ENCODE results near the gene FARP1. TPM values are rescaled to one million over a fixed set of nuclear protein-coding genes. Genes with fewer than 3 reads are reported as not detected.

Gene FARP1
- total and polyA plus RNA-seq, 2 donors: 30.6 to 81.7 TPM

DNA sequence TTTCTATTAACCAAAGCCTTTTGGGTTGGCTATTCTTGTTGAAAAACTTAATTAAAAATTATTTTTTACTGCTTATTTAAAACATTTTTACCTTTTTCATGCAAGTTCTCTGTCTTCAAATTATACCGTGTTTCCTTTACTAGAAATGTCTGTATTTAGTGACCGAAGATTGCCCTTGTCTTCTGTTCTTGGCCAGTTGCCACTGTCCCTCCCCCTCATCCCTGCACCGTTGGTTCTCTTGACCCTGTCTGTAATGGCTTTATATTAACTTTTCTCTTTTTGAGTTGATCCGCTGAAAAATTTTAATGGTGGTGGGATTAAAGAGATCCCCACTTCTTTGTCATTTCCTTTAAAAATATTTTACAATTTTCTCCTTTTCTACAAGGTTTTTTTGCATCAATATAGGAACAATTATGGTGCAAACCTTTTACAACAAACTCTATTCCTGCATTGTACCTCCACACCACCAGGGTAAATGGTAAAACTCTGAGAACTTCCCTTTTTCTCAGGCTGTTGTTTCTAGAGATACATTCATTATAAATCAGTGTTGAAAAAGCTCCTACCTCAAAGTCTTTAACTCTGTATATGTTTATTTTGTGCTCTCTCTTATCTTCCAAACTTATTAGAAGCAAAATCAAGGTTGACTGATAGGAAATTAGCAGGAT, 47.1 kb downstream of the FARP1 start:
- Histone ChIP-seq H3K4me3 (ENCODE audit: low read depth, low read length) (no peak overlapping the region), H3K36me3 (ENCODE audit: insufficient read depth) (no peaks in the 10 kb centered on the region), H3K4me1 (ENCODE audit: insufficient read depth) (no peaks in the 10 kb centered on the region), H3K27ac (ENCODE audit: low read depth) (no peak overlapping the region)
- DNase-seq (ENCODE audit: extremely low spot score): no peak
- 22% methylated on average over 4 of the region's 4 CpGs for WGBS

DNA sequence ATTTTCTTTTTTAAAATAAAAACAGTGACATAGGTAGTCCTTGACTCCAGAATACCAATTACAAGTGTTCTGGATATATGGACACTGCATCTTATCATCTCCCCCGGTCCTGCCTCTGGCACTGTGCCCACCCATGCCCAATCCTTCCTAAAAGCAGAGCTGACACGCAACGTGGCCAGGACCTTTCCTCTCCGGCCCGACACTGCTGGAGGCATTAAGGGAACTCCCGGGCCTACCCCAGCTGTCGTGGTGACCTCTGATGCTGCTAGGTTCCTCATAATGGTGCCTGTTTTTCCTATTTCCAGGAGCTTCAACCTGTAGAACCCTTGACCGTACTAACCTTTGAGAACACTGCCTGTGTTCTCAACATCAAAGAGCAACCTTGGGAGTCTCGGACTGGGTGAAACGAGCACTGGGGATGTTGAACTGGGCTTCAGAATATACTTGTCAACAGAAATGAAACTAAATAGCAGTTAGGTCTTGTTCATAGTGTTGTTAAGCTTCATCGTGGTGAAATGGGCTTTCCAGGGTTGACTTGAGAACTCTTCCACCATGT, 48.1 kb downstream of the FARP1 start:
- no peak for DNase-seq (ENCODE audit: extremely low spot score)
- Histone ChIP-seq H3K36me3 (ENCODE audit: insufficient read depth) (no peaks in the 10 kb centered on the region), H3K27ac (ENCODE audit: low read depth) (no peak overlapping the region), H3K4me3 (ENCODE audit: low read depth, low read length) (no peak overlapping the region), H3K4me1 (ENCODE audit: insufficient read depth) (no peaks in the 10 kb centered on the region)
- WGBS: 81% methylated on average over 11 of the region's 11 CpGs

DNA sequence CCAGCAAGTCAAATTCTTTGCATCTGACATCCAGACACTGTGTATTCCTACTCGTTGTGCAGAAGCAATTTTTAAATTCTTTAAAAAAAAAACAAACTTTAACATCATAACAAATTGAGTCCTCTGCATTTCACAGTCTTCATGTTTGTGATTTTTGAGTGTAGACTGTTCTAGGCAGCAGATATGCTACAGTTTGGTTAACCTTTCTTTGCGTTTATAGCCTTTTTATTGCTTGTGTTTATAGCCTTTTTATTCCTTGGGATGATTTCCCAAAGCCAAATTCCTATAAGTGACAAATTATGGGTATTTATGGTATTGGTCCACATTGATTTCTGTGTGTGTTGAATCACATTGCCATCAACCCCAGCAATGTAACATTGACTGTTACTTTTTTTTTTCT, 49.1 kb downstream of the FARP1 start:
- no peaks in the 10 kb centered on the region for H3K36me3 ChIP-seq (ENCODE audit: insufficient read depth)
- H3K27ac ChIP-seq (ENCODE audit: low read depth): no peak overlapping the region
- H3K4me1 ChIP-seq (ENCODE audit: insufficient read depth): peaks cover 2% of the 10 kb centered on the region
- DNase-seq (ENCODE audit: extremely low spot score): no peak
- WGBS: 49% methylated on average over 2 of the region's 2 CpGs
- no peak overlapping the region for H3K4me3 ChIP-seq (ENCODE audit: low read depth, low read length)

DNA sequence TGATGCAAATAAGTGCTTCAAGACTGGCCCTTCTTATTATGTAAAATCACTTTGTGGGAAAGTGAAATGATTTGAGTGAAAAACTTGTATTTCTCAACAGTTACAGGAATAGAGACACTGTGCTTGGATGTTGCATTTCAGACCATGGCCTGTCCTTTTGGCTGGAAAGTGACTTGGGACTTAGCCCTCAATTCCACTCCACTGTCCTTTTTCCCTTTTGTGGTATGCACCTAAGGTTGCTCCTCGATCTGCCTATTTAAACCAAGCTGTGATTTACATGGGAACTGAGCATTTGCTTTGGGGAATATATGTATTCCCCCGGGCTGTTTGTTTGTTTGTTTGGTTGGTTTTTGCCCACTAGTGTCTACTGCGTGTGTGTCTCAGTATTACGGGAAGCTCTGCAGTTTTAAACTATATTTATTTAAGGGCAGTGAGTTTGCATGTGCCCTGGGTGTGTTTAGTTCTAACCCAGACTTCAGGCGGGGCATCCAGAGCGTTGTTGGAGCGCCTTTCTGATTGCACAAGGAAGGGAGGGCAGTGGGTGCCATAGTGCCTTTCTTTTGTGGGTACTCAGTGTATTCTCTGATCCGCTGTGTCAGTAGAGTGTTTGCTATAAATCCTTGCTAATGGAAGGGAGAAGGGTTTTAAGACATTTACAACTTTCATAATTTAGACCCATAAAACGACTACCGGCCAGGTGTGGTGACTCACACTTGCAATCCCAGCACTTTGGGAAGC, 52.3 kb downstream of the FARP1 start:
- WGBS: 77% methylated on average over 10 of the region's 10 CpGs
- no peaks in the 10 kb centered on the region for H3K36me3 ChIP-seq (ENCODE audit: insufficient read depth)
- no peak overlapping the region for H3K27ac ChIP-seq (ENCODE audit: low read depth)
- peaks cover 2% of the 10 kb centered on the region for H3K4me1 ChIP-seq (ENCODE audit: insufficient read depth)
- no peak overlapping the region for H3K4me3 ChIP-seq (ENCODE audit: low read depth, low read length)
- no peak for DNase-seq (ENCODE audit: extremely low spot score)

DNA sequence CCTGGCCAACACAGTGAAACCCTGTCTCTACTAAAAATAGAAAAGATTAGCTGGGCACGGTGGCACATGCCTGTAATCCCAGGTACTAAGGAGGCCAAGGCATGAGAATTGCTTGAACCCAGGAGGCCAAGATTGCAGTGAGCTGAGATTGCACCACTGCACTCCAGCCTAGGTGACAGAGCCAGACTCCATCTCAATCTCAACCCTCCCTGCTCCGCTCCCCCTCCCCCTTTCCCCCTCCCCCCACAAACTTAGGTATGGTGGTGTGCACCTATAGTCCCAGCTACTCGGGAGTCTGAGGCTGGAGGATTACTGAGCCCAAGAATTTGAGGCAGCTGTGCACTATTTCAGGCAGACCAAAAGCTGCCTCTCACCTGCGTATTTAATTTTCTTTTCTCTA, 55.8 kb downstream of the FARP1 start:
- WGBS: 86% methylated on average over 4 of the region's 4 CpGs
- peaks cover 2% of the 10 kb centered on the region for H3K4me1 ChIP-seq (ENCODE audit: insufficient read depth)
- H3K27ac ChIP-seq (ENCODE audit: low read depth): no peak overlapping the region

DNA sequence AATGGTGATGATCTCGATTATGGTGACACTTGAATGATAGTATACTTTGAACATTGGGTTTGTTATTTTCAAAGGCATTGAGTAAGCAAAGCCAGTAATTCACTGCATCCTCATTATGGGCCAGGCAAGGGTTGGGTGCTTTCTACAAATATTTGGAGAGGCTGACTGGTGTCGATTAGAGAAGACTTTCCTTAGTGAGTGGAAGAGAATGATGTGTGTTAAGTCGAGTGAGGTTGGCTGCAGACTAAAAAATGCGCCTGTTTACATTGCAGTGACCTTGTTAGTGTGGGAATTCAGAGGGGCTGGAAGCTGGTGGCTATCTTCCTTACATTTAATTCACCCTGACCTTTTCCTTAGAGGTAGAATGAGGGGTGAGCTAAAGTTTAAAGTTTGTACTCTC, 56.6 kb downstream of the FARP1 start:
- no peak for DNase-seq (ENCODE audit: extremely low spot score)
- H3K36me3 ChIP-seq (ENCODE audit: insufficient read depth): no peaks in the 10 kb centered on the region
- no peak overlapping the region for H3K4me3 ChIP-seq (ENCODE audit: low read depth, low read length)
- H3K4me1 ChIP-seq (ENCODE audit: insufficient read depth): peaks cover 2% of the 10 kb centered on the region
- H3K27ac ChIP-seq (ENCODE audit: low read depth): no peak overlapping the region
- WGBS: 39% methylated on average over 4 of the region's 4 CpGs

More for the DNA sequence above, 55.8 kb downstream of the FARP1 start:
- DNase-seq (ENCODE audit: extremely low spot score): no peak
- Histone ChIP-seq H3K4me3 (ENCODE audit: low read depth, low read length) (no peak overlapping the region), H3K36me3 (ENCODE audit: insufficient read depth) (no peaks in the 10 kb centered on the region)

DNA sequence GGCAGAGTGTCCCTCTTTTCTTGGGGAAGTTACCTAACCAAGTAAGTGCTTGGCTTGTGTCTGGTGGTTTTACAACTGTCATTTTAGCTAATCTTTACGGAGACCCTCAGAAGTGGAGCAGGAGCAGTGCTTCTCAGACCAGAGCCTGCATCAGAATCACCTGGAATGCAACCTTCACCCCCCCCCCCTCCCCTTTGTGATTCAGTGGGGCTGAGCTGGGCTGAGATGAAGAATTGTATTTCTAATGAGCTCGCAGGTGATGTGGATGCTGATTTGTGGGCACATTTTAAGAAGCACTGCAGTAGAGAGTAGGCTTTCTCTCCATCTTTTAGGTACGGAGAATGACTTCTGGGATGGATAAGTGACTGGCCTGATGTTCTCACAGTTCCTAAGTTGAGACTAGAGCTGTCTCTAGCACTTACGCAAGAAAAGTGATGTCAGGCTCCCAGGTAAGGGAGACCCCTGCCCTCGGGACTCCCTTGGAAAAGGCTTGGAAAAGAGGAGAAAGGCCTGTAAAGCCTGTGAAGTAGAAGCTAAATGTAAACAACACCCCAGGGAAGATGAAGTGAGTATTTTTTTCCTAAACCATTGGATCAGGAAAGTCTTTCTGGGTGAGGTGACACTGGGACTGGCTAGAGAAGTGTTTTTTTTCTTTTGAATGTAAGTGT, 57.5 kb downstream of the FARP1 start:
- no peak overlapping the region for H3K27ac ChIP-seq (ENCODE audit: low read depth)
- no peaks in the 10 kb centered on the region for H3K36me3 ChIP-seq (ENCODE audit: insufficient read depth)
- no peak for DNase-seq (ENCODE audit: extremely low spot score)
- H3K4me3 ChIP-seq (ENCODE audit: low read depth, low read length): no peak overlapping the region
- peaks cover 2% of the 10 kb centered on the region for H3K4me1 ChIP-seq (ENCODE audit: insufficient read depth)
- 83% methylated on average over 5 of the region's 5 CpGs for WGBS

DNA sequence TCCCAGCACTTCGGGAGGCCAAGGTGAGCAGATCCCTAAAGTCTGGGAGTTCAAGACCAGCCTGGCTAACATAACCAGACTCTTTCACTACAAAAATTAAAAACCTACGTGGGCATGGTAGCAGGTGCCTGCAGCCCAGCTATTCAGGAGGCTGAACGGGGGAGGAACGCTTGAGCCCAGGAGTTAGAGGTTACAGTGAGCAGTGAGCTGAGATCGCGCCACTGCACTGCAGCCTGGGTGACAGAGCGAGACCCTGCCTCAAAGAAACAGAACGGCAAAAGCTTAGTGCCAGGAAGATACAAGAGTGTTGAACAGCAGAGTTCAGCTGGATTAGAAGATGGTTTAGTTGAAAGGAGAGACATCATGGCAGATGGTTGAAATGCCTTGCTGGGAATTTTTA, 58.3 kb downstream of the FARP1 start:
- Histone ChIP-seq H3K4me3 (ENCODE audit: low read depth, low read length) (no peak overlapping the region), H3K4me1 (ENCODE audit: insufficient read depth) (peaks cover under 1% of the 10 kb centered on the region), H3K27ac (ENCODE audit: low read depth) (no peak overlapping the region), H3K36me3 (ENCODE audit: insufficient read depth) (no peaks in the 10 kb centered on the region)
- WGBS: 94% methylated on average over 8 of the region's 8 CpGs
- DNase-seq (ENCODE audit: extremely low spot score): no peak

DNA sequence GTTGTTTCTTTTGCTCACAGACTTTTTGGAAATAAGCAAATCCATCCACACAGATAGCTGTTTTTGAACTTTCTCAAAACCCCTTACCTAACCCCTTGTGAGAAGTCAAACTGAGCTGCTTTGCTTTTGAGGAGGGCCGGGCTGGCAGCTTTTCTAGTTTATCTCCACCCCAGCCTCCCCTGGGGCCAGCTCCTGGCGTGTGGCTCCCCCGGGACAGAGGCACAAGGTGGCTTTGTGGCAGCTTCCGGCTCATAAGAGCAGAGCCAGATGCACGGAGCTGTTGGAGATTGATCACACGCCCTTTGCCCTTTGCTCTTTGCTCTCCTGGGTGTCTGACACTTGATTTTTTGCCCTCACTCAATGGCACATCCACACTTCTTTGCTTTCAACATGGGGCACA, 59.1 kb downstream of the FARP1 start:
- no peak for DNase-seq (ENCODE audit: extremely low spot score)
- H3K27ac ChIP-seq (ENCODE audit: low read depth): no peak overlapping the region
- WGBS: 76% methylated on average over 6 of the region's 6 CpGs
- H3K36me3 ChIP-seq (ENCODE audit: insufficient read depth): no peaks in the 10 kb centered on the region
- H3K4me3 ChIP-seq (ENCODE audit: low read depth, low read length): no peak overlapping the region
- H3K4me1 ChIP-seq (ENCODE audit: insufficient read depth): no peaks in the 10 kb centered on the region

DNA sequence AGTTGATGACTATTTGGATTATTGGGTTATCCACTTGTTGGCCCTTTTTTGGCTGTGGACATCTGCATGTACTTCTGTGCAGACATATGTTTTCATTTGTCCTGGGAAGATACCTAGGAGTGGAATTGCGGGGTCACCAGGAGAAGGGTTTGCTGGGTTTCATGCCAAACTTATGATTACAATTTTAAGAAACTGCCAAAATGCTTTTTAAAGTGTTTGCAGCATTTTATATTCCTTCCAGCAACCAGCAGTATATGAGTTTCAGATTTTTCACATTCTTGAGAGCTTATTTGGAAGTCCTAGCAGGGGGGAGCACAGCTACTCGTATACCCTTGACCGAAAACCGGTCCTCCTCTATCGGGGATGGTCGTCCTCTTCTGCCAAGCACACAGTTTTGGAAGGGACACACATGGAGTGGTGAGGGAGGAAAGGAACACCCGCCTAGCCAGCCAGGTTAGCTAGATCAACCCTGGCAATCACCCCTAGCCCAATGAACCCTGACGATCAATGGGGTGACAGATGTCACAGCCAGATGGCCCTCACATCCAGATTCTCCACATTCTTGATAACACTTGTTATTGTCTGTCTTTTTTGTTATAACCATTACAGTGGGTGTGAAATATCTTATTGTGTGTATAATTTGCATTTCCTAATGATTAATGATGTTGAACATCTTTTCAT, 60.9 kb downstream of the FARP1 start:
- Histone ChIP-seq H3K27ac (ENCODE audit: low read depth) (no peak overlapping the region), H3K4me3 (ENCODE audit: low read depth, low read length) (no peak overlapping the region)
- no peak for DNase-seq (ENCODE audit: extremely low spot score)

DNA sequence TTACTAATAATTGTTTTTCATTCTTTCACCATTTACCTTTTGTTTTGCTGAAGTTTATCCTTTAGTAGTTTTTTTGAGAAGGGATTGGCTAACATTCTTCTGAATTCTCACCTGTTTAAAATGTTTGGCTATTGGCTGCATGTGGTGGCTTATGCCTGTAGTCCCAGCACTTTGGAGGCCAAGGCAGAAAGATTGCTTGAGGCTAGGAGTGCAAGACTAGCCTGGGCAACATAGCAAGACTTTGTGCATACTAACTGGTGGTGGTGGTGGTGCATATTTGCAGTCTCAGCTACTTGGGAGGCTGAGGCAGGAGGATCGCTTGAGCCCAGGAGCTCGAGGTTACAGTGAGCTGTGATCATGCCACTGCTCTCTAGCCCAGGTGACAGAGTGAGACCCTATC, 61.7 kb downstream of the FARP1 start:
- Histone ChIP-seq H3K36me3 (ENCODE audit: insufficient read depth) (no peaks in the 10 kb centered on the region), H3K4me1 (ENCODE audit: insufficient read depth) (no peaks in the 10 kb centered on the region), H3K27ac (ENCODE audit: low read depth) (no peak overlapping the region), H3K4me3 (ENCODE audit: low read depth, low read length) (no peak overlapping the region)
- 98% methylated on average over 2 of the region's 2 CpGs for WGBS
- no peak for DNase-seq (ENCODE audit: extremely low spot score)

More for the DNA sequence above, 60.9 kb downstream of the FARP1 start:
- H3K4me1 ChIP-seq (ENCODE audit: insufficient read depth): no peaks in the 10 kb centered on the region
- no peaks in the 10 kb centered on the region for H3K36me3 ChIP-seq (ENCODE audit: insufficient read depth)
- WGBS: 44% methylated on average over 8 of the region's 8 CpGs

DNA sequence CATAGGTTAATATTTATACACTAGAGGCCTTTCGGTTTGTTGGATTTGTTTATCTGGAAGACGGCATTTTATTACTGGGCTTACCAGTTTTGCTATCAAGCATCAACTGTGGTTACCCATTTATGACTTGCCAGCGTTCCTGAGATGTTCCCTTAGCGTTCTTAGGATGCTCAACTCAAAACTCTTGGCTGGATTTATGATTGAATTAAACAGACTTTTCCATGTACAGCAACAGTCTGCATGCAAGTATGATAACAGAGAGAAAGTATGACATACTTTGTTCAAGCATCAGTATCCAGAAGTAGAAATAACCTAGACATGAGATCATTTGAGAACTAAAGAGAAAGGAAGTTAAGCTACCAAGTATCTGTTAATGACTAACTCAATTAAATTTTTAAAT, 64.1 kb downstream of the FARP1 start:
- H3K36me3 ChIP-seq (ENCODE audit: insufficient read depth): no peaks in the 10 kb centered on the region
- no peak for DNase-seq (ENCODE audit: extremely low spot score)
- H3K4me3 ChIP-seq (ENCODE audit: low read depth, low read length): no peak overlapping the region
- H3K4me1 ChIP-seq (ENCODE audit: insufficient read depth): no peaks in the 10 kb centered on the region
- WGBS: 22% methylated on average over 4 of the region's 4 CpGs
- H3K27ac ChIP-seq (ENCODE audit: low read depth): no peak overlapping the region

DNA sequence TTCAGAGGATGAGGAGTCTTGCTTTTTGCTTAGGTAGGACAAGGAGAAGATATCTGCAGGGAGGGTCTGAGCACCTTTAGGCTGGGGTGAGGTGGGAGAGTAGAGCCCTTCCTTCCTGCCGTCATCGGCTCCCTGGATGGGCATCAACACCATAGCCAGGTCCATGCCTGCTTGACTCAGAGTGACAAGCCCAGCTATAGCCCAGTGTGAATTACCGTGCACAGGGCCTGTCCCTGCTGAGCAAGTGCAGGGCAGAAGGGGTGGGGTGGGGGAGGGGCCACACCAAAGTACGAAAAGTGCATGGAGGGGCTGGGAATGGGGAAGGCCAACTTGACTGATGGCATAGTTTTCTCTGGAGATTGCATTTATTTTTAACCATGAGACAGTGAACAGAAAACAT, 64.5 kb downstream of the FARP1 start:
- Histone ChIP-seq H3K36me3 (ENCODE audit: insufficient read depth) (no peaks in the 10 kb centered on the region), H3K27ac (ENCODE audit: low read depth) (no peak overlapping the region), H3K4me1 (ENCODE audit: insufficient read depth) (no peaks in the 10 kb centered on the region), H3K4me3 (ENCODE audit: low read depth, low read length) (no peak overlapping the region)
- no peak for DNase-seq (ENCODE audit: extremely low spot score)
- 35% methylated on average over 4 of the region's 4 CpGs for WGBS

All from urinary bladder (tissue), 4 donors.